ENCODE results near the gene PIGP. TPM values are rescaled to one million over a fixed set of nuclear protein-coding genes. Genes with fewer than 3 reads are reported as not detected.

The PIGP gene
- total and polyA plus RNA-seq, 10 of the 15 experiments (the other 5 are each of a cell fraction or from before 2014, with no cell fraction given) = 17.0 to 65.0 (median 29.5) TPM

GRCh38 chr21:37032293-37032692, 40.6 kb downstream of the PIGP start:
- no peaks in the 10 kb centered on the region for H3K79me2 ChIP-seq (ENCODE audit: control insufficient read depth, insufficient read depth, low read length)
- 52% methylated on average over 5 of the region's 5 CpGs for WGBS (ENCODE audit: insufficient coverage, insufficient replicate concordance, low lambda C conversion rate, missing lambda C conversion rate)

GRCh38 chr21:37030864-37031263, 42.0 kb downstream of the PIGP start:
- H3K9ac ChIP-seq (ENCODE audit: control insufficient read depth, insufficient read depth, low read length) = no peak overlapping the region
- H3K27me3 ChIP-seq (replicated peaks in 1 of 2; ENCODE audit: control insufficient read depth in 2 of 2, insufficient read depth in 2 of 2, low read length in 1 of 2) = no peaks in the 10 kb centered on the region; a peak in 1 of 4 replicates
- SMC1A ChIA-PET (ENCODE audit: uncharacterized antibody, unreplicated experiment) = interaction anchor here (1.6 kb wide), 1 partner anchor 21 kb away, joined by 3 read pairs; no protein-coding TSS in a partner anchor
- H3K79me2 ChIP-seq (ENCODE audit: control insufficient read depth, insufficient read depth, low read length) = no peaks in the 10 kb centered on the region
- 81% methylated on average over 4 of the region's 4 CpGs for WGBS (ENCODE audit: insufficient coverage, insufficient replicate concordance, low lambda C conversion rate, missing lambda C conversion rate)
- H3K27ac ChIP-seq (ENCODE audit: control insufficient read depth, insufficient read depth) = no peak overlapping the region
- no TSS peak for BruUV-seq (replicated peaks)
- H3K4me2 ChIP-seq (ENCODE audit: control insufficient read depth, insufficient read depth) = no peak overlapping the region
- H4K20me1 ChIP-seq (ENCODE audit: control insufficient read depth, insufficient read depth) = no peaks in the 10 kb centered on the region
- H3K4me3 ChIP-seq = no peak overlapping the region
- TF ChIP-seq DPF2 (IDR thresholded peaks at IDR 0.05) (no peak), SIX5 (IDR thresholded peaks at IDR 0.05; ENCODE audit: low read depth, low read length, severe bottlenecking) (no peak), NFYB (IDR thresholded peaks at IDR 0.05; ENCODE audit: insufficient read depth, low read depth, low read length) (no peak), TBL1XR1 (IDR thresholded peaks at IDR 0.05; ENCODE audit: low read depth, low read length) (no peak), HCFC1 (IDR thresholded peaks at IDR 0.05; ENCODE audit: low read length) (no peak), CREM (IDR thresholded peaks at IDR 0.05; ENCODE audit: low read depth) (no peak)
- no peaks in the 10 kb centered on the region for H3K36me3 ChIP-seq (ENCODE audit: control insufficient read depth in 2 of 2, insufficient read depth in 2 of 2, low read length in 1 of 2)
- POLR2A ChIA-PET = no interaction called here
- CTCF ChIA-PET = no interaction called here
- in situ Hi-C loops (cut with MboI) (no loop called here), intact Hi-C loops (cut with micrococcal nuclease; ENCODE audit: unreplicated experiment) (no loop called here)
- ATAC-seq (no peak), DNase-seq (ENCODE audit: low read depth, low spot score) (no peak), FAIRE-seq (no peak)
- RAD21 ChIA-PET (ENCODE audit: unreplicated experiment) = no interaction called here
- no peak overlapping the region for H2AFZ ChIP-seq (ENCODE audit: control insufficient read depth, low read depth, low read length)
- no peaks in the 10 kb centered on the region for H3K4me1 ChIP-seq (ENCODE audit: control insufficient read depth, insufficient read depth, low read length)
- no peaks in the 10 kb centered on the region for H3K9me3 ChIP-seq (replicated peaks; ENCODE audit: control insufficient read depth, insufficient read depth, low read length)

More at GRCh38 chr21:37032293-37032692, 40.6 kb downstream of the PIGP start:
- ATAC-seq (no peak), FAIRE-seq (no peak), DNase-seq (ENCODE audit: low read depth, low spot score) (no peak)
- Histone ChIP-seq H3K4me2 (ENCODE audit: control insufficient read depth, insufficient read depth) (no peak overlapping the region), H3K27me3 (replicated peaks in 1 of 2; ENCODE audit: control insufficient read depth in 2 of 2, insufficient read depth in 2 of 2, low read length in 1 of 2) (no peaks in the 10 kb centered on the region), H3K36me3 (ENCODE audit: control insufficient read depth in 2 of 2, insufficient read depth in 2 of 2, low read length in 1 of 2) (no peaks in the 10 kb centered on the region), H3K4me1 (ENCODE audit: control insufficient read depth, insufficient read depth, low read length) (no peaks in the 10 kb centered on the region), H3K9me3 (replicated peaks; ENCODE audit: control insufficient read depth, insufficient read depth, low read length) (no peaks in the 10 kb centered on the region), H4K20me1 (ENCODE audit: control insufficient read depth, insufficient read depth) (no peaks in the 10 kb centered on the region), H3K9ac (ENCODE audit: control insufficient read depth, insufficient read depth, low read length) (no peak overlapping the region), H3K27ac (ENCODE audit: control insufficient read depth, insufficient read depth) (no peak overlapping the region), H3K4me3 (no peak overlapping the region), H2AFZ (ENCODE audit: control insufficient read depth, low read depth, low read length) (no peak overlapping the region)
- no peak for TF ChIP-seq TAF1 (IDR thresholded peaks at IDR 0.05; ENCODE audit: borderline replicate concordance, low read depth, low read length)
- TF ChIP-seq POLR2AphosphoS2 (IDR thresholded peaks at IDR 0.05; ENCODE audit: low read depth, low read length) = no peak
- TF ChIP-seq, protein P1, sequence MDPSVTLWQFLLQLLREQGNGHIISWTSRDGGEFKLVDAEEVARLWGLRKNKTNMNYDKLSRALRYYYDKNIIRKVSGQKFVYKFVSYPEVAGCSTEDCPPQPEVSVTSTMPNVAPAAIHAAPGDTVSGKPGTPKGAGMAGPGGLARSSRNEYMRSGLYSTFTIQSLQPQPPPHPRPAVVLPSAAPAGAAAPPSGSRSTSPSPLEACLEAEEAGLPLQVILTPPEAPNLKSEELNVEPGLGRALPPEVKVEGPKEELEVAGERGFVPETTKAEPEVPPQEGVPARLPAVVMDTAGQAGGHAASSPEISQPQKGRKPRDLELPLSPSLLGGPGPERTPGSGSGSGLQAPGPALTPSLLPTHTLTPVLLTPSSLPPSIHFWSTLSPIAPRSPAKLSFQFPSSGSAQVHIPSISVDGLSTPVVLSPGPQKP (IDR thresholded peaks at IDR 0.05; ENCODE audit: low read depth, low read length) = no peak
- TF ChIP-seq, protein P2, sequence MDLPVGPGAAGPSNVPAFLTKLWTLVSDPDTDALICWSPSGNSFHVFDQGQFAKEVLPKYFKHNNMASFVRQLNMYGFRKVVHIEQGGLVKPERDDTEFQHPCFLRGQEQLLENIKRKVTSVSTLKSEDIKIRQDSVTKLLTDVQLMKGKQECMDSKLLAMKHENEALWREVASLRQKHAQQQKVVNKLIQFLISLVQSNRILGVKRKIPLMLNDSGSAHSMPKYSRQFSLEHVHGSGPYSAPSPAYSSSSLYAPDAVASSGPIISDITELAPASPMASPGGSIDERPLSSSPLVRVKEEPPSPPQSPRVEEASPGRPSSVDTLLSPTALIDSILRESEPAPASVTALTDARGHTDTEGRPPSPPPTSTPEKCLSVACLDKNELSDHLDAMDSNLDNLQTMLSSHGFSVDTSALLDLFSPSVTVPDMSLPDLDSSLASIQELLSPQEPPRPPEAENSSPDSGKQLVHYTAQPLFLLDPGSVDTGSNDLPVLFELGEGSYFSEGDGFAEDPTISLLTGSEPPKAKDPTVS (IDR thresholded peaks at IDR 0.05; ENCODE audit: low read depth, low read length) = no peak
- BruUV-seq (replicated peaks) = no TSS peak
- ChIA-PET RAD21 (ENCODE audit: unreplicated experiment) (no interaction called here), CTCF (no interaction called here), SMC1A (ENCODE audit: uncharacterized antibody, unreplicated experiment) (no interaction called here), POLR2A (no interaction called here)
- in situ Hi-C loops (cut with MboI) (no loop called here), intact Hi-C loops (cut with micrococcal nuclease; ENCODE audit: unreplicated experiment) (no loop called here)
